ENCODE results near the gene CBX8.

CBX8 gene

GRCh38 chr17:79835470-79835899, 38.6 kb upstream of the CBX8 start:
- no peak for DNase-seq (ENCODE audit: low read depth)

DNA sequence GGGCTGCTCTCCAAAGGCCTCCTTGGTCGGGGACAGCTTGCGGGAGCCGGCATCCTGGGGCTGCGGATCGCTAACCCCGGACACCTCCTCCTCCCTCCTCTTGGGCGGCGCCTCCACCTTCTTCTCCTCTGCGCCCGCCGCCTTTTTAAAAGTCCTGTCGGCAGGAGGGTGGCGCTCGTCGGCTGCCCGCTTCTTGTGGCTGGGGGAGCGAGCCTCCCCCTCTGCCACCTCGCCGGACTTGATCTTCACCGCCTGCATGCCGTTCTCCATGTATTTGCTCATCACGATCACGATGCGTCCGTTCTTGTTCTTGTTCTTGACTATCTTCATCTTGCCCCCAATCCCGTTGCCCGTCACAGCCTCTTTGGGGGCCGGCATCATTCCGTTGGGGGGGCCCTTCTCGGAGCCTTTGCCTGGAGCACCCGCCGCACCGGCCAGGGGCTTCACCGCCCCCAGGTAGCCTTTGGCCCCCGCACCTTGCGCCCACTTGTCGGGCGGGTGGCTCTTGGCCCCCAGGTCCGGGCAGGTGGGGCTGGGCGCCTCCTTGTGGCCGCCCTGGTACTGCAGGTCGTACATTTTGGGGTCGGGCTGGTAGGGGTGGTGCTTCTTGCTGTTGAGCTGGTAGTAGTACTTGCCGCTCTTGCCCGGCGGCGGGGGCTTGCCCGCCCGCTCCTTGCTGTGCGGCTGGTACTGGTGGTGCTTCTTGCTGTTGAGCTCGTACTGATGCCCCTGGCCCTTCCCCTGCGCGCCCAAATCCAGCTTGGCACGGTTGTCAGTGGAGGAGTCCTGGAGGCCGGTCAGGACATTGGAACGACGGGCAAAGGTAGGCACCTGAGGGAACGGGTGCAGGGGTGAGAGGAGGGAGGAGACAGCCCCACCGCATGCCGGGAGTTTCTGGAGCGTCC, 37.9 kb upstream of the CBX8 start:
- DNase-seq (ENCODE audit: low read depth), result no peak

DNA sequence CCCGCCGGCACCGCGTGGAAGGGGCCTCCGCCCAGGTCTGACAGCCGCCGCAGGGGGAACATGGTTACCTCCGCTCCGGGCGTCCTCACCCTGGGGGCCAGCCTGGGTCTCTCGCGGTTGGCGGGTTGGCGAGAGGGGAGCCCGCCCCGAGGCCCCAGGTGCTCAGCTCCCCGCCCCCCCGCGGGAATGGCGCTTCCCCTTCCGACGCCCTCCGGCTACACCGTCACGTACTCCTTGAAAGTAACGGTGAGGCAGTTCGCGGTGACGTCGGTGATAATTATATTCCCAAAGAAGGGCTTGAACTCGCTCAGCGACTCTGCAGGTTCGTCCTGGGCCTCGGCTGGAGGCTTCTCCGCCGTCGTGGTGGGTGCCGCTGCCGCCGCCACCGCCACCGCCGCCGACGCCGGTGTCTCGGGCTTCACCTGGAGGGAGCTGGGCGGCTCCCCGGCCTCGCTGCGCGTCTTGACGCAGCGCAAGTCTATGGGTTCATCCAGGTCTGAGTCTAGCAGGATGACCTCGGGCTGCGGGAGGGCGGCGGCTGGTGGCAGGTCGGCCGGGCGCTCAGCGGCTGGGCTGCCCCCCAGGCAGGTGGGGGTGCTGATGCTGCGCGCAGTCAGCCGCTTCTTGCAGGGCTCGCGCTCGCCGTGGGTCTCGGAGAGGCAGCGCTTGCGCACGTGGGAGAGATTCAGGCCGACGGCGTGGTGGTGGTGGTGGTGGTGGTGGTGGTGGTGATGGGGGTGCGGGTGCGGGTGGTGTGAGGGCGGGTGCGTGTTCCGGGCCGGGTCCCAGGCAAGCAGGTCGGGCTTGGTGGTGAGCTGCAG, 37.1 kb upstream of the CBX8 start:
- DNase-seq (ENCODE audit: low read depth), result no peak

DNA sequence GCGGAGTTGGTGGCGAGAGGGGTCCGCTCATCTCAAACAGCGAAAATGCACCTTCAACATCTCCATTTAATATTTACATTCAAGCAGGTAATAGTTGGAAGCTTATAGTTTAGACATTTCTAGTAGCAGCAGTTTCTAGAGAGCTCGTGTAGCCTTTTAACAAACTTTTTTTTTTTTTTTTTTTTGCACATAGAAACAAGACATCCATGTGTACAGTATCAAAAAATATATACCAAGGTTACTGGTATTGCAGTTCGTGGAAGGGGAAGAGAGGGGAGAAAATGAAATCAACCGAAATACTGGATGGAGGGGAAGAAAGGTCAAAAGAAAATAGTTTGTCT, 36.2 kb upstream of the CBX8 start:
- no peak for DNase-seq (ENCODE audit: low read depth)

DNA sequence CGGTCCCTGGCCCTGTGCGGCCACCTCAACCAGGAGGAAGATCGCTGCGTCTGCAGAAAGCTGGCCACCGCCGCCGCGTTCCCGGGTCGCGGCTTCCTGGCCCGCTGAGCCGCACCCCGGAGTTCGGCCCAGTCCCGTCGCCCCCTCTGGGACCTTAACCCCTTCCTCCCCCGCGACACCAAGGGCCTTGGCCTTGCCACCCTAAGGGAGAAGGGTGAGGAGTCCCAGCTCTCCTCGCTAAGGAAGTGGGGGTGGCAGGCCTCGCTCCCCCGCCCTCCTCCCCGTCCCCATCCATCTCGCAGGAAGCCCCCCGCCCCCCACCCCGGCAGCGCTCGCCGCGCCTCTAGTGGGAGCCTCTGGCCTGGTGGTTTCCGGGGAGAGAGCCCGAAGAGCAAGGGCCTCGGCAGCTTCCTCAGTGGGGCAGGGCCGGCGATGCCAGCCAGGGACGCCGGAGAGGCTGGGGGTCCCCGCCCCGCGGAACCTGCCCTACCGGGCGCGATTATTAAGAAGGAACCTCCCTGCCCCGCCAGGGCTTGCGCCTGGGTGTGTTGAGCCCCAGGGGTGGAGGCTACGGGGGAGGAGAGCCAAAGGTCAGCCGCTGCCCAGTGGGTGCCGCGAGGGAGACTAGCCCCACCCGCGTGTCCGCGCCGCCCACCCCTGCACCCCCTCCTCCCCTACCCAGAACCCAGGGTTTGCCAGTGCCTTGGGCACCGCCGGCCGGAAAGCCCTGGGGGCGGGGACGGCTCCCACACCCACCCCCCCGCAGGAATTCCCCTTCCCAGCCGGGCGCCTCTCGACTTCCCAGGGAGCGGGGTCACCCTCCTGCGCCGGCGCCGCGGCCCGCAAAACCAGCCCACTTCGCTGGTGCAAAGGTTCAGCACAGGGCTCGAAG, 35.6 kb upstream of the CBX8 start:
- peak; percentile 23 for DNase-seq (ENCODE audit: low read depth)

GRCh38 chr17:79831265-79832217, 34.7 kb upstream of the CBX8 start:
- DNase-seq (ENCODE audit: low read depth), result peak; percentile 24

GRCh38 chr17:79830763-79831264, 33.9 kb upstream of the CBX8 start:
- no peak for DNase-seq (ENCODE audit: low read depth)

GRCh38 chr17:79830303-79830702, 33.4 kb upstream of the CBX8 start:
- no peak for DNase-seq (ENCODE audit: low read depth)

DNA sequence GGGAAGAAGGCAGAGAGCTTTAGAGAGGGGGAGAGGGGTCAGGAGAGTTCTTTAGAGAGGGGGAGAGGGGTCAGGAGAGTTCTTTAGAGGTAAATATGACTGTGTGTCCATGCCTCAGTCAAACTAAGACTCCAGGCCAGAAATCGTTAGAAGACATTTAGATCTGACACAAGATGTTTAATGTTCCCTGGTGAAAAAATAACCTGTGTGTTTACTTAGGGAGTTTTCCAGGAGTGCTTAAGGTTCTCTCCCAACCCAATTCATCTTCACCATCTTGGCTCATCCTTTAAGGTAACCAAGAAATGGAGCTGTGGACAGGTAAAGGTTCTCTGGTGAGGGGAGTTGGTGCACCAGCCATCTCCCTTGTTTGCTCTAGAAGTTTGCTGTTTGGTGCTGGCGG, 32.6 kb upstream of the CBX8 start:
- no peak for DNase-seq (ENCODE audit: low read depth)

GRCh38 chr17:79829004-79829403, 32.1 kb upstream of the CBX8 start:
- no peak for DNase-seq (ENCODE audit: low read depth)

- no peak for DNase-seq (ENCODE audit: low read depth)
These were observed 30.1 kb upstream of the CBX8 start for GRCh38 chr17:79826841-79827578.

GRCh38 chr17:79826204-79826680, 29.4 kb upstream of the CBX8 start:
- peak; percentile 26 for DNase-seq (ENCODE audit: low read depth)

DNA sequence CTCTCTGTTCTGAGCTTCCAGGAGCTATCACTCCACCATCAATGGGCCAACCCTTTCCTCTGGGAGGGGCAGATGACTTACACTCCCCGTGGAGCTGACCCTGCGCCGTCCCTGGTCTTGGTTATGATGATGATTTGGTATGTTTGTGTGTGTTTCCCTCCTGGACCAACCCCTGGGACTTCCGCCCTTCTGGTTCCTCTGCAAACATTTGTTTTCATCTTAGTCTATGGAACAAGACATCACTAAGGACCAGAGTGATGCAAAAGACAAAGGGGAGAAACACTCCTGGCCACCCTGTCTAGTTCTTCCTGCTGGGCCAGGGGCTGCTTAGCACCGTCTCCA, 28.7 kb upstream of the CBX8 start:
- no peak for DNase-seq (ENCODE audit: low read depth)

GRCh38 chr17:79824893-79825579, 28.2 kb upstream of the CBX8 start:
- DNase-seq (ENCODE audit: low read depth), result no peak

DNA sequence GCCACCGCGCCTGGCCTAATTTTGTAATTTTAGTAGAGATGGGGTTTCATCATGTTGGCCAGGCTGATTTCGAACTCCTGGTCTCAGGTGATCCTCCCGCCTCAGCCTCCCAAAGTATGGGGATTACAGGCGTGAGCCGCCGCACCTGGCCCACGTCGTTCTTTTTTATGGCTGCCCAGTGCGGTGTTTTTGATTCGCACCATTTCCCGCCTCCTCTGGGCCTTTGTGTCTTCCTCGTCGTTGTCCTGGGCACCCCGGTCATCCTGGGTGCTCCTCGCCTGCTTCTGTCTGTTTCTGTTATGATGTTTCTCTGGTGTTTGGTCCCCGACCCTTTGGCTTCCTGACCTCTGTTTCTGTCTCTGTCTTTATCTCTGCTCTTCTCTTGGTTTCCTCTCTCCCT, 27.4 kb upstream of the CBX8 start:
- no peak for DNase-seq (ENCODE audit: low read depth)

GRCh38 chr17:79822583-79823124, 25.8 kb upstream of the CBX8 start:
- no peak for DNase-seq (ENCODE audit: low read depth)

GRCh38 chr17:79821331-79822095, 24.6 kb upstream of the CBX8 start:
- no peak for DNase-seq (ENCODE audit: low read depth)

- no peak for DNase-seq (ENCODE audit: low read depth)
These were observed 24.1 kb upstream of the CBX8 start for GRCh38 chr17:79820959-79821330.

Measured in iris pigment epithelial cell (primary cell).